IMR-90 (cell line): ENCODE measurements around the gene LENG9. TPM values are rescaled to one million over a fixed set of nuclear protein-coding genes. Genes with fewer than 3 reads are reported as not detected.

Source experiments
- ATAC-seq: fragments of 200-7000 bp; cut with Tn5 transposase; 2 replicates; pipeline ENCODE4 v1.9.1; 2020; ENCODE audit warnings: low read depth, mild to moderate bottlenecking, moderate library complexity
- BruUV-seq: library from RNA; stranded (reverse); fragments of 400-500 nt; replicated peaks from 2 replicates; lab custom pipeline; 2021; lab: Mats Ljungman, UMichigan
- CTCF ChIA-PET: fragments of 300-600 bp; formaldehyde crosslinking; extraction: SDS; loops from one replicate; lab custom pipeline; 2021; ENCODE audit warnings: antibody characterized with exemption; lab: Yijun Ruan, JAX
- POLR2A ChIA-PET: fragments of 300-600 bp; sonication (Branson Sonifier 250); formaldehyde crosslinking; loops from one replicate; lab custom pipeline; 2022; ENCODE audit warnings: antibody characterized with exemption; ENCODE audit not compliant: unreplicated experiment; lab: Charles Lee
- DNase-seq: peaks from one replicate; pipeline ENCODE4 v3.0.0; 2013
- H2AFZ ChIP-seq: replicated peaks from 2 replicates; pipeline ENCODE3; 2013; ENCODE audit warnings: low read length, mild to moderate bottlenecking; ENCODE audit not compliant: poor library complexity
- H2AK5ac ChIP-seq: 2 replicates; pipeline ENCODE4 v1.6.1; 2013; ENCODE audit warnings: low read depth, low read length, inconsistent platforms
- H2AK9ac ChIP-seq: replicated peaks from 2 replicates; pipeline ENCODE3; 2013; ENCODE audit warnings: mild to moderate bottlenecking, low read depth, low read length, moderate library complexity; ENCODE audit not compliant: poor library complexity
- H2BK120ac ChIP-seq: 2 replicates; pipeline ENCODE4 v1.6.1; 2013; ENCODE audit warnings: low read depth, low read length, inconsistent platforms
- H2BK15ac ChIP-seq: 3 replicates; pipeline ENCODE4 v1.6.1; 2013; ENCODE audit warnings: low read depth, low read length, inconsistent platforms
- H2BK20ac ChIP-seq: 2 replicates; pipeline ENCODE4 v1.6.1; 2013; ENCODE audit warnings: low read depth, mild to moderate bottlenecking, inconsistent platforms, low read length, moderate library complexity
- H2BK5ac ChIP-seq: 2 replicates; pipeline ENCODE4 v1.6.1; 2013; ENCODE audit warnings: mild to moderate bottlenecking, low read depth, low read length, inconsistent platforms; ENCODE audit not compliant: poor library complexity, severe bottlenecking
- H3K14ac ChIP-seq: replicated peaks from 2 replicates; pipeline ENCODE4 v1.6.1; 2013; ENCODE audit warnings: low read depth, low read length, inconsistent platforms
- H3K18ac ChIP-seq: 2 replicates; pipeline ENCODE4 v1.6.1; 2013; ENCODE audit warnings: low read depth, low read length, control low read depth
- H3K23ac ChIP-seq: 2 replicates; pipeline ENCODE4 v1.6.1; 2013; ENCODE audit warnings: low read depth, low read length, inconsistent platforms
- H3K27ac ChIP-seq: 2 replicates; pipeline ENCODE4 v1.5.1; 2013; ENCODE audit warnings: mild to moderate bottlenecking, control low read depth, low read length; ENCODE audit not compliant: insufficient read depth
- H3K27me3 ChIP-seq: 2 replicates; pipeline ENCODE4 v1.6.1; 2013; ENCODE audit warnings: low read length; ENCODE audit not compliant: control insufficient read depth, insufficient read depth
- H3K36me3 ChIP-seq: 2 replicates; pipeline ENCODE4 v1.6.1; 2013; ENCODE audit warnings: low read length, mixed read lengths; ENCODE audit not compliant: control insufficient read depth, insufficient read depth
- H3K4ac ChIP-seq: 2 replicates; pipeline ENCODE4 v1.6.1; 2013; ENCODE audit warnings: low read depth, low read length, inconsistent platforms
- H3K4me1 ChIP-seq: 2 replicates; pipeline ENCODE4 v1.6.1; 2013; ENCODE audit warnings: low read length, mixed read lengths; ENCODE audit not compliant: control insufficient read depth, insufficient read depth
- H3K4me2 ChIP-seq: 2 replicates; pipeline ENCODE4 v1.6.1; 2013; ENCODE audit warnings: low read depth, mild to moderate bottlenecking, control low read depth, low read length, moderate library complexity
- H3K4me3 ChIP-seq: 2 replicates; pipeline ENCODE4 v1.5.1; 2013; ENCODE audit warnings: low read depth, mild to moderate bottlenecking, control low read depth, low read length, moderate library complexity; ENCODE audit not compliant: insufficient read depth
- H3K56ac ChIP-seq: 2 replicates; pipeline ENCODE4 v1.6.1; 2013; ENCODE audit warnings: low read length, inconsistent platforms; ENCODE audit not compliant: insufficient read depth; ENCODE audit errors: extremely low read depth
- H3K79me1 ChIP-seq, 2 experiments: 2 replicates each; pipeline ENCODE4 v1.6.1; 2013; ENCODE audit warnings: low read length in 2 of 2, inconsistent platforms in 1 of 2, low read depth in 1 of 2
- H3K9ac ChIP-seq: 2 replicates; pipeline ENCODE4 v1.6.1; 2013; ENCODE audit warnings: low read depth, low read length, control low read depth
- H3K9me1 ChIP-seq: 2 replicates; pipeline ENCODE4 v1.6.1; 2013; ENCODE audit warnings: low read length, inconsistent platforms; ENCODE audit not compliant: insufficient read depth
- H3K9me3 ChIP-seq: 2 replicates; pipeline ENCODE4 v1.6.1; 2013; ENCODE audit warnings: low read length; ENCODE audit not compliant: control insufficient read depth, insufficient read depth
- H4K20me1 ChIP-seq: 2 replicates; pipeline ENCODE4 v1.6.1; 2013; ENCODE audit warnings: low read length, inconsistent platforms; ENCODE audit not compliant: insufficient read depth
- H4K5ac ChIP-seq: 2 replicates; pipeline ENCODE4 v1.6.1; 2013; ENCODE audit warnings: mild to moderate bottlenecking, low read depth, low read length, control low read depth
- H4K8ac ChIP-seq, 2 experiments: 2 replicates each; pipeline ENCODE4 v1.6.1; 2013; ENCODE audit warnings: low read depth in 2 of 2, low read length in 2 of 2, control low read depth in 1 of 2, inconsistent platforms in 1 of 2
- H4K91ac ChIP-seq: 2 replicates; pipeline ENCODE4 v1.6.1; 2013; ENCODE audit warnings: low read depth, low read length, inconsistent platforms; ENCODE audit not compliant: insufficient read depth
- CHD1 ChIP-seq: IDR thresholded peaks from 2 replicates; pipeline ENCODE4 v1.6.1; 2012; ENCODE audit warnings: low read depth, low read length, improper control_type of control experiment
- FOS ChIP-seq: fragments of 150-350 bp; IDR thresholded peaks from 2 replicates; pipeline ENCODE4 v1.6.1; 2016; ENCODE audit warnings: low read depth, low read length
- MAZ ChIP-seq: IDR thresholded peaks from 2 replicates; pipeline ENCODE4 v1.6.1; 2012; ENCODE audit warnings: low read depth, mild to moderate bottlenecking, low read length, improper control_type of control experiment, moderate library complexity, borderline replicate concordance
- MXI1 ChIP-seq: IDR thresholded peaks from 2 replicates; pipeline ENCODE4 v1.6.1; 2012; ENCODE audit warnings: low read depth, mild to moderate bottlenecking, low read length, moderate library complexity, borderline replicate concordance
- NFE2L2 ChIP-seq: fragments of 150-350 bp; IDR thresholded peaks from 2 replicates; pipeline ENCODE4 v1.6.1; 2016; ENCODE audit warnings: low read depth, mild to moderate bottlenecking, low read length
- POLR2A ChIP-seq: IDR thresholded peaks from 2 replicates; pipeline ENCODE4 v1.6.1; 2012; ENCODE audit warnings: mild to moderate bottlenecking, low read depth, low read length
- RAD21 ChIP-seq: IDR thresholded peaks from 2 replicates; pipeline ENCODE4 v1.6.1; 2012; ENCODE audit warnings: low read length, improper control_type of control experiment
- RCOR1 ChIP-seq: IDR thresholded peaks from 2 replicates; pipeline ENCODE4 v1.6.1; 2012; ENCODE audit warnings: mild to moderate bottlenecking, low read length, improper control_type of control experiment; ENCODE audit not compliant: insufficient replicate concordance
- RFX5 ChIP-seq: IDR thresholded peaks from 2 replicates; pipeline ENCODE4 v1.8.0; 2012; ENCODE audit warnings: low read depth, mild to moderate bottlenecking, low read length, moderate library complexity
- SMC3 ChIP-seq: fragments of 150-350 bp; IDR thresholded peaks from 2 replicates; pipeline ENCODE4 v1.6.1; 2016; ENCODE audit warnings: low read depth, mild to moderate bottlenecking, antibody characterized with exemption, low read length, moderate library complexity
- WGBS, 2 experiments: methylation state at CpG; one replicate each; pipeline versions ENCODE4 v1.1.5 to v1.1.7; 2013; ENCODE audit warnings: missing lambda C conversion rate in 2 of 2; ENCODE audit not compliant: insufficient read length in 1 of 2; ENCODE audit errors: extremely low coverage in 2 of 2; 5-methylcytosine and 5-hydroxymethylcytosine counted together
- dilution Hi-C: fragments of 300-500 bp; cut with HindIII; formaldehyde crosslinking; loops from one replicate; pipeline ENCODE4 v1.14.3; 2018; ENCODE audit warnings: low sequenced_read_pairs; ENCODE audit not compliant: unreplicated experiment
- in situ Hi-C: fragments of 300-500 bp; cut with MboI; formaldehyde crosslinking; loops from 3 replicates; pipeline ENCODE4 v1.14.3; 2019; ENCODE audit warnings: low sequenced_read_pairs, inconsistent platforms, mixed read lengths
- intact Hi-C: fragments of 100-400 bp; cut with micrococcal nuclease; formaldehyde crosslinking; loops from 2 replicates; pipeline ENCODE4 v1.10.0; 2022
- polyA plus RNA-seq, 3 experiments: library from polyadenylated mRNA; depleted of rRNA; stranded (reverse); fragments of >200 nt; gene quantifications; 2 replicates each; pipeline ENCODE4 v1.2.3, GENCODE V29; 2012; ENCODE audit warnings: low replicate concordance in 1 of 3
- total RNA-seq: library from RNA; depleted of rRNA; stranded (reverse); fragments of >200 nt; gene quantifications from 2 replicates; pipeline ENCODE4 v1.2.3, GENCODE V29; 2012
- TF ChIP-seq, protein P1 (sequence below): conservative IDR thresholded peaks from 2 replicates; pipeline ENCODE4 v1.5.1; 2012; ENCODE audit warnings: mild to moderate bottlenecking, low read depth, low read length, improper control_type of control experiment

The LENG9 gene
- total and polyA plus RNA-seq, 2 of the 4 experiments (the other 2 are of a cell fraction): 0.94 to 1.1 TPM

DNA sequence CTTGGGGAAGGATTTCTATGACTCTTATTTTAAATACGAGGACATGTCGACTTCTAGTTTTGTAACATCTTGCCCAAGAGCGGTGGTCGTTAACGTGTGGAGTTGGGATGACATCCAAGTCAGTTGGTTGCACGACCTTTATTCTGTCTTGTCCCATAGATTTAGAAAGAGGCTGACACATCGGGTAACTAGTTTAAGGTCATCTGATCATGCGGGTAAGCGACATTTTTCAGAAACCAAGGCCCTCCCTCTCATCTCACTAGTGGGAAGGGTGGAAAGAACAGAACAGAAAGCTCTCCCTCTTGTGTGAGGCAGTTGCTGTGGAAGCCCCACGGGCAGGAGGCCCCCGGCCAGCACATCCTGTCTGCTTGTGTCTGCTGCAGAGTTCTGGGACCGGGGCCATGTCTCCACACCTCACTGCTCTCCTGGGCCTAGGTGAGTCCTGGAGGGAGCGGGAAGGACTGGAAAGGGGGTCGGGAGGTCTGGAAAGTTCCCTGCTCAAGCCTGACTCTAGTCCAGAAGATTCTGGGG, 39.0 kb upstream of the LENG9 start, which contains the start of gene LAIR2:
TSS of gene LAIR2 (plus strand) at position 314 of the 531 bp plus-strand sequence. CDS start at position 402, 88 bp downstream.
- H3K4me1 ChIP-seq: no peaks in the 10 kb centered on the region
- no peaks in the 10 kb centered on the region for H4K20me1 ChIP-seq
- H2BK20ac ChIP-seq: no peak within 1 kb of the TSS
- no peak within 1 kb of the TSS for H2AK9ac ChIP-seq
- H3K56ac ChIP-seq: no peak within 1 kb of the TSS
- H2BK120ac ChIP-seq: no peak within 1 kb of the TSS
- no peaks in the 10 kb centered on the region for H3K9me1 ChIP-seq
- no peak within 1 kb of the TSS for H2BK5ac ChIP-seq
- no peak within 1 kb of the TSS for H3K23ac ChIP-seq
- H3K4me3 ChIP-seq: no peak within 1 kb of the TSS
- H3K27me3 ChIP-seq: no peaks in the 10 kb centered on the region
- H3K4me2 ChIP-seq: no peak within 1 kb of the TSS
- intact Hi-C loops: no loop called here
- H3K4ac ChIP-seq: no peak within 1 kb of the TSS
- dilution Hi-C loops: no loop called here
- WGBS, 2 experiments: no CpG with 5 or more reads among the region's 14 CpGs
- POLR2A ChIA-PET: no interaction called here
- ATAC-seq (no peak), DNase-seq (no peak)
- H4K8ac ChIP-seq: no peak within 1 kb of the TSS
- no peak within 1 kb of the TSS for H3K18ac ChIP-seq
- in situ Hi-C loops: no loop called here
- H2AK5ac ChIP-seq: no peak within 1 kb of the TSS
- no peaks in the 10 kb centered on the region for H3K36me3 ChIP-seq
- H3K79me1 ChIP-seq: no peaks in the 10 kb centered on the region
- CTCF ChIA-PET: no interaction called here
- H2BK15ac ChIP-seq: no peak within 1 kb of the TSS
- H4K91ac ChIP-seq: no peak within 1 kb of the TSS
- BruUV-seq: no TSS peak
- peaks cover 14% of the 10 kb centered on the region for H3K9me3 ChIP-seq
- H4K5ac ChIP-seq: no peak within 1 kb of the TSS
- H3K14ac ChIP-seq: no peak within 1 kb of the TSS
- no peak within 1 kb of the TSS for H3K27ac ChIP-seq
- no peak for TF ChIP-seq RCOR1
- no peak for TF ChIP-seq RFX5
- no peak for TF ChIP-seq MAZ
- no peak for TF ChIP-seq RAD21
- no peak for TF ChIP-seq NFE2L2
- no peak for TF ChIP-seq FOS
- no peak for TF ChIP-seq MXI1
- no peak for TF ChIP-seq SMC3
- TF ChIP-seq CHD1: no peak
- TF ChIP-seq POLR2A: no peak
- TF ChIP-seq, protein P1, sequence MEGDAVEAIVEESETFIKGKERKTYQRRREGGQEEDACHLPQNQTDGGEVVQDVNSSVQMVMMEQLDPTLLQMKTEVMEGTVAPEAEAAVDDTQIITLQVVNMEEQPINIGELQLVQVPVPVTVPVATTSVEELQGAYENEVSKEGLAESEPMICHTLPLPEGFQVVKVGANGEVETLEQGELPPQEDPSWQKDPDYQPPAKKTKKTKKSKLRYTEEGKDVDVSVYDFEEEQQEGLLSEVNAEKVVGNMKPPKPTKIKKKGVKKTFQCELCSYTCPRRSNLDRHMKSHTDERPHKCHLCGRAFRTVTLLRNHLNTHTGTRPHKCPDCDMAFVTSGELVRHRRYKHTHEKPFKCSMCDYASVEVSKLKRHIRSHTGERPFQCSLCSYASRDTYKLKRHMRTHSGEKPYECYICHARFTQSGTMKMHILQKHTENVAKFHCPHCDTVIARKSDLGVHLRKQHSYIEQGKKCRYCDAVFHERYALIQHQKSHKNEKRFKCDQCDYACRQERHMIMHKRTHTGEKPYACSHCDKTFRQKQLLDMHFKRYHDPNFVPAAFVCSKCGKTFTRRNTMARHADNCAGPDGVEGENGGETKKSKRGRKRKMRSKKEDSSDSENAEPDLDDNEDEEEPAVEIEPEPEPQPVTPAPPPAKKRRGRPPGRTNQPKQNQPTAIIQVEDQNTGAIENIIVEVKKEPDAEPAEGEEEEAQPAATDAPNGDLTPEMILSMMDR: no peak
- H3K9ac ChIP-seq: no peak within 1 kb of the TSS
- no peak within 1 kb of the TSS for H2AFZ ChIP-seq
